CD14-positive monocyte (primary cell): Measurements from ENCODE around the gene IL1RL2. TPM values are rescaled to one million over a fixed set of nuclear protein-coding genes. Genes with fewer than 3 reads are reported as not detected.

Experiments
- DNase-seq, 3 donors: peaks; one replicate each; pipeline ENCODE4 v3.0.0-alpha.2; 2011 to 2022
- H2AFZ ChIP-seq: 2 replicates; pipeline ENCODE4 v1.6.0; 2012; ENCODE audit warnings: mild to moderate bottlenecking, low read depth, low read length, inconsistent platforms; ENCODE audit not compliant: insufficient read depth, poor library complexity, severe bottlenecking
- H3K27ac ChIP-seq, 2 donors: 1 replicate in 1 of 2; 2 replicates in 1 of 2; pipeline ENCODE4 v1.5.1; 2012 to 2013; ENCODE audit warnings: low read length in 2 of 2, control low read depth in 1 of 2, inconsistent platforms in 1 of 2, low read depth in 1 of 2, mild to moderate bottlenecking in 1 of 2
- H3K27me3 ChIP-seq, 2 donors: one replicate each; pipeline versions ENCODE4 v1.6.0 to v1.6.1; 2011 to 2013; ENCODE audit warnings: low read length in 2 of 2; ENCODE audit not compliant: control insufficient read depth in 2 of 2, insufficient read depth in 2 of 2
- H3K36me3 ChIP-seq, 2 donors: replicated peaks in 1 of 2; 1 replicate in 1 of 2; 2 replicates in 1 of 2; pipeline versions ENCODE4 v1.5.1 to v1.6.1; 2012 to 2013; ENCODE audit warnings: low read length in 2 of 2, control low read depth in 1 of 2, inconsistent platforms in 1 of 2, mild to moderate bottlenecking in 1 of 2; ENCODE audit not compliant: insufficient read depth in 2 of 2, control insufficient read depth in 1 of 2
- H3K4me1 ChIP-seq, 2 donors: 1 replicate in 1 of 2; 2 replicates in 1 of 2; pipeline versions ENCODE4 v1.5.1 to v1.6.1; 2012 to 2013; ENCODE audit warnings: low read length in 2 of 2, control low read depth in 1 of 2, inconsistent platforms in 1 of 2, mild to moderate bottlenecking in 1 of 2, moderate library complexity in 1 of 2; ENCODE audit not compliant: insufficient read depth in 2 of 2, control insufficient read depth in 1 of 2
- H3K4me2 ChIP-seq: replicated peaks from 2 replicates; pipeline ENCODE3; 2012; ENCODE audit warnings: low read length, moderate library complexity, mild to moderate bottlenecking; ENCODE audit not compliant: poor library complexity, severe bottlenecking; ENCODE audit errors: extremely low read depth
- H3K4me3 ChIP-seq, 3 experiments: fragments of 200-600 bp in 1 of 3; sonication (generic) in 1 of 3; replicated peaks in 1 of 3; 1 replicate in 2 of 3; 2 replicates in 1 of 3; pipeline ENCODE4 v1.5.1; 2011 to 2013; ENCODE audit warnings: low read length in 3 of 3, mild to moderate bottlenecking in 3 of 3, control low read depth in 2 of 3, low read depth in 2 of 3, inconsistent platforms in 1 of 3, moderate library complexity in 1 of 3
- H3K79me2 ChIP-seq: 2 replicates; pipeline ENCODE4 v1.6.0; 2012; ENCODE audit warnings: mild to moderate bottlenecking, control low read depth, inconsistent platforms, low read length, moderate library complexity; ENCODE audit not compliant: insufficient read depth
- H3K9ac ChIP-seq: 2 replicates; pipeline ENCODE4 v1.6.0; 2017; ENCODE audit warnings: low read length, mild to moderate bottlenecking; ENCODE audit not compliant: insufficient read depth, poor library complexity, severe bottlenecking
- H3K9me3 ChIP-seq, 2 donors: replicated peaks in 1 of 2; 1 replicate in 1 of 2; 2 replicates in 1 of 2; pipeline versions ENCODE4 v1.5.1 to v1.6.1; 2012 to 2013; ENCODE audit warnings: low read length in 2 of 2, control low read depth in 1 of 2; ENCODE audit not compliant: control insufficient read depth in 1 of 2, insufficient read depth in 1 of 2
- H4K20me1 ChIP-seq: 2 replicates; pipeline ENCODE4 v1.6.0; 2012; ENCODE audit warnings: mild to moderate bottlenecking, low read length, control low read depth, moderate library complexity; ENCODE audit not compliant: insufficient read depth
- H3K27ac Mint-ChIP-seq, 7 donors: one replicate each; pipeline ENCODE4 v1.8.0; 2020; ENCODE audit warnings: mild to moderate bottlenecking in 7 of 7, mixed read lengths in 7 of 7, moderate library complexity in 6 of 7, inconsistent platforms in 2 of 7
- H3K27me3 Mint-ChIP-seq, 3 donors: one replicate each; pipeline ENCODE4 v1.8.0; 2021 to 2022; ENCODE audit warnings: low read depth in 3 of 3, mild to moderate bottlenecking in 3 of 3, mixed read lengths in 3 of 3, moderate library complexity in 3 of 3, inconsistent platforms in 1 of 3
- H3K36me3 Mint-ChIP-seq, 2 donors: one replicate each; pipeline ENCODE4 v1.8.0; 2020; ENCODE audit warnings: mixed read lengths in 2 of 2, inconsistent platforms in 1 of 2, mild to moderate bottlenecking in 1 of 2
- H3K4me1 Mint-ChIP-seq: one replicate; pipeline ENCODE4 v1.8.0; 2020; ENCODE audit warnings: mild to moderate bottlenecking, mixed read lengths
- H3K4me3 Mint-ChIP-seq, 2 donors: one replicate each; pipeline ENCODE4 v1.8.0; 2020; ENCODE audit warnings: mild to moderate bottlenecking in 2 of 2, mixed read lengths in 2 of 2, moderate library complexity in 1 of 2
- H3K9me3 Mint-ChIP-seq, 7 donors: one replicate each; pipeline ENCODE4 v1.8.0; 2020 to 2022; ENCODE audit warnings: mixed read lengths in 7 of 7, mild to moderate bottlenecking in 6 of 7, moderate library complexity in 6 of 7, inconsistent platforms in 2 of 7
- CTCF ChIP-seq: fragments of 200-600 bp; IDR thresholded peaks from one replicate; pipeline ENCODE4 v1.8.0; 2022; ENCODE audit warnings: antibody characterized with exemption, mild to moderate bottlenecking
- WGBS: methylation state at CpG from one replicate; pipeline ENCODE4 v1.1.5; 2013; ENCODE audit warnings: missing lambda C conversion rate; ENCODE audit not compliant: insufficient coverage; 5-methylcytosine and 5-hydroxymethylcytosine counted together
- intact Hi-C, 2 donors: fragments of 100-400 bp; cut with micrococcal nuclease; formaldehyde crosslinking; loops; one replicate each; pipeline versions ENCODE4 v1.15.0 to v1.15.1; 2023
- polyA plus RNA-seq, 3 donors: library from polyadenylated mRNA; depleted of rRNA in 1 of 3; unstranded in 2 of 3; stranded (reverse) in 1 of 3; fragments of 300-500 nt in 2 of 3; fragments of >200 nt in 1 of 3; fragmentation: Illumina TruSeq in 2 of 3; gene quantifications; 1 replicate in 2 of 3; 2 replicates in 1 of 3; pipeline ENCODE4 v1.2.3, GENCODE V29; 2012 to 2021

IL1RL2 gene
- polyA plus RNA-seq, 3 donors, result 0.07 to 1.5 TPM; not detected in 1

GRCh38 chr2:102226612-102227391 lies 40.0 kb downstream of the IL1RL2 start:
- peak overlapping the region; percentile 92 to 94 for H3K27ac ChIP-seq
- H3K27me3 ChIP-seq, result no peaks in the 10 kb centered on the region
- no peak overlapping the region for H2AFZ ChIP-seq
- H3K4me3 Mint-ChIP-seq, result no peak overlapping the region
- no peak overlapping the region for H3K4me3 ChIP-seq
- peak in 1 of 3 donors; percentile 52 for DNase-seq
- H3K27ac Mint-ChIP-seq, result peak overlapping the region; percentile 97 to 99 (median 98)
- no peaks in the 10 kb centered on the region for H3K36me3 ChIP-seq
- 51% methylated on average over 5 of the region's 7 CpGs for WGBS
- H3K27me3 Mint-ChIP-seq, result peaks cover 4 to 10% (median 5%) of the 10 kb centered on the region in 3 donors
- H3K9me3 Mint-ChIP-seq, result peaks cover 0 to 2% (median 0%) of the 10 kb centered on the region in 7 donors
- no peak for TF ChIP-seq CTCF
- H3K4me1 Mint-ChIP-seq, result peaks cover 57% of the 10 kb centered on the region
- H3K4me1 ChIP-seq, result peaks cover 34 to 35% of the 10 kb centered on the region in 2 donors
- H3K9ac ChIP-seq, result peak overlapping the region; percentile 52
- intact Hi-C loops, result no loop called here
- H3K9me3 ChIP-seq, result no peaks in the 10 kb centered on the region
- no peaks in the 10 kb centered on the region for H3K79me2 ChIP-seq
- H3K4me2 ChIP-seq, result no peak overlapping the region
- H3K36me3 Mint-ChIP-seq, result peaks cover 6 to 27% of the 10 kb centered on the region in 2 donors
- H4K20me1 ChIP-seq, result no peaks in the 10 kb centered on the region

DNA sequence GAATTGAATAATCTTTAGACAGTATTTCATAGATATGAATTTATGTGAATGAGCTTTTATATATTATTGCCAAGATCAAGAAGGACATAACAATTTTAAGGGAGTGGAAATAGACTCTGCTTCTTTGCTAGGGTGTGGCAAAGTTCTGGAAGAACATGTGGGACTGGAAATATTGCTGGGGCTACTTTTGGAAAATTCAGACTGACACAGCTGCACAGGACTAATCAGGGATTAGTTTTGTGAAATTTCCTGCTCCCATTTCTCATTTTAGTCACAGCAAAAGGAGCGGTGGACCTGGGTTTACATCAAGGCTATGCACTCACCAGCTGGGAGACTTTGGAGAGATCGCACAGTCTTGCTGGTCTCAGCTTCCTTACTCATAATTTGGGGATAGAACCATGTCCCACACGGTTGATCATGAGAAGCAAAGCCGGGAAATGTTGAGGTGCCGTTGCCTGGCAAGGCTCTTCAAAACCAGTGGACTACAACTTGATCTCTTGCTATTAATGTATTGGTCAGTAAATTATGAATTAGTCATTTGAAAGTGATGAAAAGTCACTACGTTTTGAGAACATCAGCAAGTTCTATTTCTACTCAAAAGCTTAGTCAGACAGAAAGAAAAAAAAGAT lies 42.4 kb downstream of the IL1RL2 start:
- no peak overlapping the region for H3K4me2 ChIP-seq
- Mint-ChIP-seq H3K36me3 (peaks cover 6 to 26% of the 10 kb centered on the region in 2 donors), H3K27me3 (peaks cover 4 to 16% (median 7%) of the 10 kb centered on the region in 3 donors), H3K27ac (peak overlapping the region in 6 of 7 donors; percentile 37 to 99 (median 68)), H3K4me3 (peak overlapping the region in 1 of 2 donors; percentile 3), H3K4me1 (peaks cover 53% of the 10 kb centered on the region), H3K9me3 (peaks cover 0 to 6% (median 0%) of the 10 kb centered on the region in 7 donors)
- no peaks in the 10 kb centered on the region for H3K9me3 ChIP-seq
- H3K27ac ChIP-seq, result no peak overlapping the region
- peaks cover 34 to 35% of the 10 kb centered on the region in 2 donors for H3K4me1 ChIP-seq
- H2AFZ ChIP-seq, result no peak overlapping the region
- TF ChIP-seq CTCF, result no peak
- no peaks in the 10 kb centered on the region for H3K36me3 ChIP-seq
- H4K20me1 ChIP-seq, result no peaks in the 10 kb centered on the region
- no peak overlapping the region for H3K4me3 ChIP-seq
- peak in 1 of 3 donors; percentile 19 for DNase-seq
- 100% methylated on average over 1 of the region's 6 CpGs for WGBS
- H3K79me2 ChIP-seq, result no peaks in the 10 kb centered on the region
- intact Hi-C loops, result no loop called here
- no peak overlapping the region for H3K9ac ChIP-seq
- no peaks in the 10 kb centered on the region for H3K27me3 ChIP-seq
